Uterus (tissue), 4 donors: ENCODE data around the gene TBC1D5. TPM values are rescaled to one million over a fixed set of nuclear protein-coding genes. Genes with fewer than 3 reads are reported as not detected.
"Not testable (repeated sequence)": the region's sequence is repeated elsewhere in the genome, so short reads cannot be mapped to it uniquely, and the experiment has no call there.

Source experiments
- DNase-seq, 2 donors: peaks; one replicate each; pipeline ENCODE4 v3.0.0-alpha.2; 2019 to 2020
- H3K27ac ChIP-seq, 2 donors: fragments of 200-600 bp; sonication (generic); 1 replicate in 1 of 2; 2 replicates in 1 of 2; pipeline ENCODE4 v1.5.1; 2016 to 2018
- H3K27me3 ChIP-seq, 2 donors: fragments of 200-600 bp; sonication (generic); one replicate each; pipeline ENCODE4 v1.5.1; 2018 to 2019; ENCODE audit warnings: control low read depth in 1 of 2
- H3K36me3 ChIP-seq, 2 donors: fragments of 200-600 bp; sonication (generic); one replicate each; pipeline ENCODE4 v1.5.1; 2019; ENCODE audit warnings: control low read depth in 1 of 2
- H3K4me1 ChIP-seq, 2 donors: fragments of 200-600 bp; sonication (generic); one replicate each; pipeline ENCODE4 v1.5.1; 2018 to 2019; ENCODE audit warnings: control low read depth in 1 of 2
- H3K4me3 ChIP-seq, 2 donors: fragments of 200-600 bp; sonication (generic); 1 replicate in 1 of 2; 2 replicates in 1 of 2; pipeline ENCODE4 v1.5.1; 2018 to 2019; ENCODE audit warnings: mild to moderate bottlenecking in 1 of 2
- H3K9me3 ChIP-seq, 2 donors: fragments of 200-600 bp; sonication (generic); one replicate each; pipeline ENCODE4 v1.5.1; 2019; ENCODE audit warnings: control low read depth in 1 of 2
- CTCF ChIP-seq, 4 experiments: fragments of 200-600 bp in 2 of 4; fragments of 450-650 bp in 2 of 4; sonication (generic) in 2 of 4; IDR thresholded peaks; one replicate each; pipeline ENCODE4 v1.5.1; 2016 to 2019; ENCODE audit warnings: antibody characterized with exemption in 4 of 4, mild to moderate bottlenecking in 2 of 4, moderate library complexity in 1 of 4
- POLR2A ChIP-seq, 2 donors: fragments of 450-650 bp; IDR thresholded peaks; one replicate each; pipeline ENCODE4 v1.6.1; 2016; ENCODE audit warnings: antibody characterized with exemption in 2 of 2, mild to moderate bottlenecking in 1 of 2, moderate library complexity in 1 of 2
- intact Hi-C: fragments of 100-400 bp; cut with DNase I; formaldehyde crosslinking; loops from one replicate; pipeline ENCODE4 v1.15.1; 2023; ENCODE audit warnings: low total_unique reads
- total RNA-seq, 4 donors: library from RNA; depleted of rRNA in 3 of 4; stranded (reverse); fragments of >200 nt in 3 of 4; gene quantifications; one replicate each; pipeline versions ENCODE4 v1.1.0 to v1.2.4, GENCODE V29; 2014 to 2023
- donor health status: DM: yes; HTN: yes; CAD: no.

Gene TBC1D5
- total RNA-seq, 4 donors from 2014 or later = 34.6 to 189 (median 75.6) TPM

GRCh38 chr3:17133632-17134545 lies 608.5 kb downstream of the TBC1D5 start:
- Histone ChIP-seq H3K36me3 (no peaks in the 10 kb centered on the region), H3K9me3 (no peaks in the 10 kb centered on the region), H3K4me3 (no peak overlapping the region), H3K27me3 (no peaks in the 10 kb centered on the region), H3K27ac (no peak overlapping the region), H3K4me1 (no peaks in the 10 kb centered on the region)
- intact Hi-C loops = no loop called here
- no peak for DNase-seq
- no peak for TF ChIP-seq CTCF (IDR thresholded peaks at IDR 0.05)
- TF ChIP-seq POLR2A (IDR thresholded peaks at IDR 0.05) = no peak

GRCh38 chr3:17132286-17133115 lies 609.9 kb downstream of the TBC1D5 start:
- no peaks in the 10 kb centered on the region for H3K4me1 ChIP-seq
- no peak overlapping the region for H3K4me3 ChIP-seq
- H3K27me3 ChIP-seq = no peaks in the 10 kb centered on the region
- no peak for DNase-seq
- TF ChIP-seq POLR2A (IDR thresholded peaks at IDR 0.05) = no peak
- no peak for TF ChIP-seq CTCF (IDR thresholded peaks at IDR 0.05)
- no peak overlapping the region for H3K27ac ChIP-seq
- H3K9me3 ChIP-seq = no peaks in the 10 kb centered on the region
- intact Hi-C loops = no loop called here
- no peaks in the 10 kb centered on the region for H3K36me3 ChIP-seq

- Histone ChIP-seq H3K4me3 (no peak overlapping the region), H3K4me1 (no peaks in the 10 kb centered on the region), H3K27ac (no peak overlapping the region), H3K27me3 (no peaks in the 10 kb centered on the region), H3K9me3 (no peaks in the 10 kb centered on the region), H3K36me3 (no peaks in the 10 kb centered on the region)
- intact Hi-C loops = no loop called here
- no peak for TF ChIP-seq POLR2A (IDR thresholded peaks at IDR 0.05)
- no peak for TF ChIP-seq CTCF (IDR thresholded peaks at IDR 0.05)
- no peak for DNase-seq
Measured at GRCh38 chr3:17130956-17131355, 611.5 kb downstream of the TBC1D5 start.

GRCh38 chr3:17129556-17129955 lies 612.9 kb downstream of the TBC1D5 start:
- Histone ChIP-seq H3K27ac (no peak overlapping the region), H3K36me3 (no peaks in the 10 kb centered on the region), H3K4me3 (no peak overlapping the region), H3K4me1 (no peaks in the 10 kb centered on the region), H3K27me3 (no peaks in the 10 kb centered on the region), H3K9me3 (no peaks in the 10 kb centered on the region)
- no peak for DNase-seq
- TF ChIP-seq CTCF (IDR thresholded peaks at IDR 0.05) = no peak
- no peak for TF ChIP-seq POLR2A (IDR thresholded peaks at IDR 0.05)
- intact Hi-C loops = no loop called here

- H3K4me3 ChIP-seq, intact Hi-C loops, H3K4me1 ChIP-seq, H3K36me3 ChIP-seq, DNase-seq, H3K27me3 ChIP-seq, H3K27ac ChIP-seq, H3K9me3 ChIP-seq: not testable (repeated sequence)
Measured at GRCh38 chr3:17128671-17129070, 613.8 kb downstream of the TBC1D5 start.
